Calu3 (cell line): Measurements from ENCODE around the gene CPE. TPM values are rescaled to one million over a fixed set of nuclear protein-coding genes. Genes with fewer than 3 reads are reported as not detected.

ENCODE experiments used
- BruUV-seq: library from RNA; stranded (reverse); fragments of 400-500 nt; replicated peaks from 2 replicates; lab custom pipeline; 2021; lab: Mats Ljungman, UMichigan
- CTCF ChIA-PET: fragments of 300-600 bp; sonication (Branson Sonifier 250); formaldehyde crosslinking; loops from one replicate; lab custom pipeline; 2022; ENCODE audit warnings: antibody characterized with exemption; lab: Charles Lee
- DNase-seq: peaks from one replicate; pipeline ENCODE4 v3.0.0; 2022
- H3K27ac Mint-ChIP-seq: one replicate; pipeline ENCODE4 v1.8.0; 2022; ENCODE audit warnings: mixed read lengths; ENCODE audit not compliant: unreplicated experiment
- H3K27me3 Mint-ChIP-seq: one replicate; pipeline ENCODE4 v1.8.0; 2022; ENCODE audit warnings: mixed read lengths; ENCODE audit not compliant: unreplicated experiment
- H3K36me3 Mint-ChIP-seq: one replicate; pipeline ENCODE4 v1.8.0; 2022; ENCODE audit warnings: mild to moderate bottlenecking, moderate library complexity, mixed read lengths; ENCODE audit not compliant: insufficient read depth, unreplicated experiment
- H3K4me1 Mint-ChIP-seq: one replicate; pipeline ENCODE4 v1.8.0; 2022; ENCODE audit warnings: mild to moderate bottlenecking, low read depth, mixed read lengths; ENCODE audit not compliant: unreplicated experiment
- H3K4me3 Mint-ChIP-seq: one replicate; pipeline ENCODE4 v1.8.0; 2022; ENCODE audit warnings: mild to moderate bottlenecking, low read depth, moderate library complexity, mixed read lengths; ENCODE audit not compliant: unreplicated experiment
- H3K9me3 Mint-ChIP-seq: one replicate; pipeline ENCODE4 v1.8.0; 2022; ENCODE audit warnings: low read depth, mixed read lengths; ENCODE audit not compliant: unreplicated experiment
- CTCF ChIP-seq: fragments of 200-600 bp; IDR thresholded peaks from one replicate; pipeline ENCODE4 v1.8.0; 2022; ENCODE audit warnings: antibody characterized with exemption; ENCODE audit not compliant: unreplicated experiment
- intact Hi-C: fragments of 100-400 bp; cut with micrococcal nuclease; formaldehyde crosslinking; loops from one replicate; pipeline ENCODE4 v1.10.0; 2022; ENCODE audit not compliant: unreplicated experiment
- total RNA-seq: library from RNA; stranded (reverse); gene quantifications from 2 replicates; pipeline ENCODE4 v1.2.3, GENCODE V29; 2022

The CPE gene
- total RNA-seq, 1 experiment from 2014 or later: 4.7 TPM

DNA sequence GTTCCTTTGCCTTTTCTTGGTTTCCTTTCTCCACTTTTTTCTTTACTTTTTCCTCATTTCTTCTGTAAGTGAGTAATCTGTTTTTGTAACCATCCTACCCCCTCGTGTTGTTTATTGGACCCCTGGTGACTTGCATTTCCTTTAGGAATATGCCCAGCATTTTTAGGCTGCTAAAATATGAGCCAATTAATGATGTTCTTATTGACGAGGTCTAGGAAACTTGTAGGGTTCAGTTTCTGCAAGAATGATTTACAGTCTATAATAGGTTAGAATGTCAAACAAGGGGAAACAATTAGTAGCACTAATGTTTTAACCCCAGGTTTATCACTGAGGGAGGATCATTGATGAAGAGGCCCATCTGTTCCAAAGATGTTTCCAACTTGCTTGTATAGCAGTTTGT lies 79.0 kb downstream of the CPE start:
- Mint-ChIP-seq H3K9me3 (no peaks in the 10 kb centered on the region), H3K27ac (no peak overlapping the region), H3K4me3 (no peak overlapping the region), H3K36me3 (peaks cover 5% of the 10 kb centered on the region), H3K27me3 (no peaks in the 10 kb centered on the region), H3K4me1 (no peaks in the 10 kb centered on the region)
- TF ChIP-seq CTCF: no peak
- CTCF ChIA-PET: no interaction called here
- no peak for DNase-seq
- no TSS peak for BruUV-seq
- intact Hi-C loops: no loop called here

GRCh38 chr4:165458471-165458870 lies 79.7 kb downstream of the CPE start:
- TF ChIP-seq CTCF: no peak
- Mint-ChIP-seq H3K4me3 (no peak overlapping the region), H3K27me3 (no peaks in the 10 kb centered on the region), H3K36me3 (peaks cover under 1% of the 10 kb centered on the region), H3K27ac (no peak overlapping the region), H3K4me1 (no peaks in the 10 kb centered on the region), H3K9me3 (no peaks in the 10 kb centered on the region)
- no peak for DNase-seq
- BruUV-seq: no TSS peak
- intact Hi-C loops: no loop called here
- CTCF ChIA-PET: no interaction called here

DNA sequence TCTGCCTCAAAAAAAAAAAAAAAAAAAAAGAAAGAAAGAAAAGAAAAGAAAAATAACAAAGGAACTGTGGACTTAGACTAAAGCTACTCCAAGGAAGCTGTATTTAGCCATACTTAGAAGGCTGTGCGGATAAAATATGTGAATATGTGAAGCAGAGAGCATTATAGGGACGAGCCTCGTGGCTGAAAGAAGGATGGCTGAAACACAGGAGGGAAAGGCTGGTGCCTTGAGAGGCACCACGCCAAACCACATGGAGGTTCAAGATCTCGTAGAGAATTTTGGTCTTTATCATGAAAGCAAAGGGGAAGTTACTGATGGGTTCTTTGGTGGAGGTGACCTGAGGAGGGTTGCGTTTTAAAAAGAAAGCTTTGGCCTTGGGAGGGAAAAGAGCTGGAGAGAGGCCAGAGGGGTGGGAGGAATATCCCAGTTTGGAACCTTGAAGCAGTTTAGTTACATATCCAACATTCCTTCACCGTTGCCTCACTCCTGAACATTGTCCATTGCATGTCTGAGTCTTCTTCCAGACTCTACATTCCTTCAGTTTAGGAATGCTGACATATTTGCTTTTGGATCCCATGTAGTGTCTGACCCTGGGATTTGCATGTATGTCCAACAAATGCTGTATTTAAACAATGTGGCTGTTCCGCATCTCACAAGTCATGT lies 82.5 kb downstream of the CPE start:
- no peaks in the 10 kb centered on the region for H3K4me1 Mint-ChIP-seq
- intact Hi-C loops: loop anchor here (10.0 kb wide), 1 partner anchor 686 kb away; no protein-coding TSS in a partner anchor
- no peak overlapping the region for H3K4me3 Mint-ChIP-seq
- CTCF ChIA-PET: interaction anchor here (0.6 kb wide), 2 partner anchors 299 to 616 kb away, joined by 5 to 6 read pairs; no protein-coding TSS in a partner anchor
- H3K9me3 Mint-ChIP-seq: no peaks in the 10 kb centered on the region
- DNase-seq: no peak
- no TSS peak for BruUV-seq
- TF ChIP-seq CTCF: no peak
- no peak overlapping the region for H3K27ac Mint-ChIP-seq
- no peaks in the 10 kb centered on the region for H3K27me3 Mint-ChIP-seq
- no peaks in the 10 kb centered on the region for H3K36me3 Mint-ChIP-seq

- CTCF ChIA-PET: no interaction called here
- Mint-ChIP-seq H3K4me3 (no peak overlapping the region), H3K27me3 (no peaks in the 10 kb centered on the region), H3K27ac (no peak overlapping the region), H3K36me3 (no peaks in the 10 kb centered on the region), H3K9me3 (no peaks in the 10 kb centered on the region), H3K4me1 (no peaks in the 10 kb centered on the region)
- intact Hi-C loops: loop anchor here (10.0 kb wide), 1 partner anchor 687 kb away; no protein-coding TSS in a partner anchor
- no peak for TF ChIP-seq CTCF
- no peak for DNase-seq
- no TSS peak for BruUV-seq
Observed at GRCh38 chr4:165462009-165462408, 83.2 kb downstream of the CPE start.
